ENCODE measurements around the gene ST6GAL1. TPM values are rescaled to one million over a fixed set of nuclear protein-coding genes. Genes with fewer than 3 reads are reported as not detected.
A peak's percentile ranks its signal among the peaks of the same experiment; 100 is the strongest.

The ST6GAL1 gene
- total and polyA plus RNA-seq, 2 of the 4 experiments (the other 2 are of a cell fraction) = 1.4 to 2.9 TPM

- Histone ChIP-seq H3K4me1 (ENCODE audit: control insufficient read depth, insufficient read depth, low read length) (no peaks in the 10 kb centered on the region), H3K4me2 (ENCODE audit: low read depth, low read length) (no peak overlapping the region), H3K9me3 (ENCODE audit: control insufficient read depth, insufficient read depth, low read length) (no peaks in the 10 kb centered on the region), H4K20me1 (ENCODE audit: insufficient read depth, low read length) (no peaks in the 10 kb centered on the region), H4K5ac (ENCODE audit: low read depth, low read length) (no peak overlapping the region), H4K8ac (ENCODE audit: low read depth in 2 of 2, low read length in 2 of 2) (no peak overlapping the region), H3K23ac (ENCODE audit: low read depth, low read length) (no peak overlapping the region), H3K79me1 (ENCODE audit: low read depth in 1 of 2, low read length in 2 of 2) (no peaks in the 10 kb centered on the region; a peak in 1 of 4 replicates), H2AK5ac (ENCODE audit: low read depth, low read length) (no peak overlapping the region), H3K9ac (ENCODE audit: low read depth, low read length) (no peak overlapping the region), H3K18ac (ENCODE audit: low read depth, low read length) (no peak overlapping the region), H3K27me3 (ENCODE audit: control insufficient read depth, insufficient read depth, low read length) (no peaks in the 10 kb centered on the region), H2AK9ac (replicated peaks; ENCODE audit: low read depth, low read length, poor library complexity) (no peak overlapping the region), H3K4ac (ENCODE audit: low read depth, low read length) (peak overlapping the region; percentile 75; the same call in 1 of the 2 replicates), H2BK120ac (ENCODE audit: low read depth, low read length) (no peak overlapping the region), H3K9me1 (ENCODE audit: insufficient read depth, low read length) (no peaks in the 10 kb centered on the region), H3K36me3 (ENCODE audit: control insufficient read depth, insufficient read depth, low read length) (no peaks in the 10 kb centered on the region), H2AFZ (replicated peaks; ENCODE audit: low read length, poor library complexity) (no peak overlapping the region), H4K91ac (ENCODE audit: insufficient read depth, low read depth, low read length) (no peak overlapping the region), H2BK20ac (ENCODE audit: low read depth, low read length) (no peak overlapping the region), H3K4me3 (ENCODE audit: insufficient read depth, low read depth, low read length) (no peak overlapping the region), H2BK15ac (ENCODE audit: low read depth, low read length) (0 out of 3 replicates have a peak overlapping the region, but pooled peaks have one; percentile 2), H3K27ac (ENCODE audit: insufficient read depth, low read length) (no peak overlapping the region), H2BK5ac (ENCODE audit: low read depth, low read length, poor library complexity, severe bottlenecking) (no peak overlapping the region), H3K56ac (ENCODE audit: extremely low read depth, insufficient read depth, low read length) (no peak overlapping the region), H3K14ac (replicated peaks; ENCODE audit: low read depth, low read length) (no peak overlapping the region)
- TF ChIP-seq RAD21 (IDR thresholded peaks at IDR 0.05; ENCODE audit: low read length) = peak; percentile 56
- TF ChIP-seq RCOR1 (IDR thresholded peaks at IDR 0.05; ENCODE audit: insufficient replicate concordance, low read length) = no peak
- peak; percentile 57 for TF ChIP-seq CTCF (conservative IDR thresholded peaks at IDR 0.05; ENCODE audit: low read depth, low read length)
- peak; percentile 60 for TF ChIP-seq SMC3 (IDR thresholded peaks at IDR 0.05; ENCODE audit: low read depth, low read length)
- no peak for TF ChIP-seq CEBPB (IDR thresholded peaks at IDR 0.05; ENCODE audit: low read depth, low read length)
- no peak for TF ChIP-seq RFX5 (IDR thresholded peaks at IDR 0.05; ENCODE audit: low read depth, low read length)
- peak; percentile 48 for DNase-seq
- in situ Hi-C loops (cut with MboI; ENCODE audit: low sequenced_read_pairs) = no loop called here
- peak; percentile 86 for ATAC-seq (ENCODE audit: low read depth)
- ChIA-PET CTCF (interaction anchor here (0.5 to 3.6 kb wide), 19 partner anchors 11 to 993 kb away, joined by 3 to 26 read pairs (median 4); partner anchors contain the start of gene RPL39L), POLR2A (ENCODE audit: unreplicated experiment) (interaction anchor here (0.6 kb wide), 1 partner anchor 97 kb away, joined by 3 read pairs; no protein-coding TSS in a partner anchor)
- no TSS peak for BruUV-seq (replicated peaks)
- dilution Hi-C loops (cut with HindIII; ENCODE audit: low sequenced_read_pairs, unreplicated experiment) = no loop called here
- no CpG with 5 or more reads among the region's 2 CpGs for WGBS, 2 experiments (ENCODE audit: extremely low coverage in 2 of 2, insufficient read length in 1 of 2)
- intact Hi-C loops (cut with micrococcal nuclease) = loop anchor here (1.0 to 5.0 kb wide), 6 partner anchors 52 to 602 kb away; no protein-coding TSS in a partner anchor
These were observed 182.8 kb downstream of the ST6GAL1 start for GRCh38 chr3:187112934-187113793.
